ENCODE results near the gene IDE. TPM values are rescaled to one million over a fixed set of nuclear protein-coding genes. Genes with fewer than 3 reads are reported as not detected.

Gene IDE
- total and polyA plus RNA-seq, 9 of the 15 experiments (the other 6 are each of a cell fraction or from before 2014, with no cell fraction given), result 10.2 to 50.6 (median 33.2) TPM

DNA sequence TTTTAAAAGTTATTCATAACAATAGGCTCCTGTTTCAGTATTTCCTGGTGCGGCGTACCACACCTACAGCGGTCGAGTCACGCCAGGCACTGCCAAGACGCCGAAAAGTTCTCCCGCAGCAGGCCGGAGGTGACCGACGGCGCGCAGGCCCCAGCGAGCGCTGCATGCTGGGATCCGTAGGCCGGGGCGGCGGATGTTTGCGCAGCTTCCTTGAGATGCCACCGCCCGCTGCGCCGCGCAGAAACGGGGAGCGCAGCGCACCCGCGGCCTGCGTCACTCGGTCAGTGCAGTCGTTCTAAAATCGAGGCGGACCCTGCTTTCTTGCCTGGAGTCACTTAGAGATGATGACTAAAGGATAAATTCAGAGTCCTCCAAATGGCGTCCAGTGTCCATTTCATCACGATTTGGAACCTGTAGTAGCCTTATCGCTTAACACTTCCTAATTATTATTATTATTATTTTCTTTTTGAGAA, 17.7 kb upstream of the IDE start (continued):
- TF ChIP-seq ZBTB17 (CRISPR knock-in tag; IDR thresholded peaks at IDR 0.05) (no peak), CREB1 (IDR thresholded peaks at IDR 0.05) (peak; percentile 76), CREB1 (CRISPR knock-in tag; IDR thresholded peaks at IDR 0.05) (peak; percentile 61; the same call in 1 of the 2 replicates), SRSF9 (IDR thresholded peaks at IDR 0.05; ENCODE audit: borderline replicate concordance, low read depth, low read length) (no peak), POLR2B (IDR thresholded peaks at IDR 0.05; ENCODE audit: low read depth, partially characterized antibody) (peak; percentile 49), CBX2 (IDR thresholded peaks at IDR 0.05; ENCODE audit: insufficient read depth, low read length, poor library complexity, severe bottlenecking) (no peak), GABPA (tag; conservative IDR thresholded peaks at IDR 0.05; ENCODE audit: low read depth) (peak; percentile 86), GATAD2B (IDR thresholded peaks at IDR 0.05; ENCODE audit: borderline replicate concordance) (0 out of 2 replicates have a peak, but pooled peaks have one; percentile 36), ZNF143 (CRISPR knock-in tag; IDR thresholded peaks at IDR 0.05) (peak; percentile 79), STAT5A (IDR thresholded peaks at IDR 0.05; ENCODE audit: borderline replicate concordance, low read length) (no peak), SETDB1 (IDR thresholded peaks at IDR 0.05; ENCODE audit: low read length) (no peak), MAFK (IDR thresholded peaks at IDR 0.05; ENCODE audit: low read length) (no peak), DACH1 (IDR thresholded peaks at IDR 0.05; ENCODE audit: partially characterized antibody) (no peak), MYNN (IDR thresholded peaks at IDR 0.05) (no peak), MYNN (CRISPR knock-in tag; IDR thresholded peaks at IDR 0.05) (no peak), ILK (tag; IDR thresholded peaks at IDR 0.05; ENCODE audit: borderline replicate concordance, low read depth) (no peak), HCFC1 (IDR thresholded peaks at IDR 0.05; ENCODE audit: low read depth, low read length) (peak; percentile 80), C11orf30 (IDR thresholded peaks at IDR 0.05; ENCODE audit: low read depth) (peak; percentile 26; the same call in 1 of the 2 replicates), ZBTB1 (CRISPR knock-in tag; IDR thresholded peaks at IDR 0.05; ENCODE audit: borderline replicate concordance, low read depth) (no peak), PTTG1 (tag; IDR thresholded peaks at IDR 0.05; ENCODE audit: low read depth) (no peak), ZC3H11A (IDR thresholded peaks at IDR 0.05; ENCODE audit: low read depth, low read length) (no peak), TAF9B (IDR thresholded peaks at IDR 0.05; ENCODE audit: partially characterized antibody) (peak; percentile 49), SMAD1 (IDR thresholded peaks at IDR 0.05; ENCODE audit: low read depth, low read length, partially characterized antibody) (peak; percentile 21)
- TF ChIP-seq, protein P1, sequence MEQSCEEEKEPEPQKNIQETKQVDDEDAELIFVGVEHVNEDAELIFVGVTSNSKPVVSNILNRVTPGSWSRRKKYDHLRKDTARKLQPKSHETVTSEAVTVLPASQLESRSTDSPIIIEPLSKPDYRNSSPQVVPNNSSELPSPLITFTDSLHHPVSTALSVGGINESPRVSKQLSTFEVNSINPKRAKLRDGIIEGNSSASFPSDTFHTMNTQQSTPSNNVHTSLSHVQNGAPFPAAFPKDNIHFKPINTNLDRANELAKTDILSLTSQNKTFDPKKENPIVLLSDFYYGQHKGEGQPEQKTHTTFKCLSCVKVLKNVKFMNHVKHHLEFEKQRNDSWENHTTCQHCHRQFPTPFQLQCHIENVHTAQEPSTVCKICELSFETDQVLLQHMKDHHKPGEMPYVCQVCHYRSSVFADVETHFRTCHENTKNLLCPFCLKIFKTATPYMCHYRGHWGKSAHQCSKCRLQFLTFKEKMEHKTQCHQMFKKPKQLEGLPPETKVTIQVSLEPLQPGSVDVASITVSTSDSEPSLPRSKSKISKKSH (CRISPR knock-in tag; IDR thresholded peaks at IDR 0.05), result no peak
- TF ChIP-seq, protein P2, sequence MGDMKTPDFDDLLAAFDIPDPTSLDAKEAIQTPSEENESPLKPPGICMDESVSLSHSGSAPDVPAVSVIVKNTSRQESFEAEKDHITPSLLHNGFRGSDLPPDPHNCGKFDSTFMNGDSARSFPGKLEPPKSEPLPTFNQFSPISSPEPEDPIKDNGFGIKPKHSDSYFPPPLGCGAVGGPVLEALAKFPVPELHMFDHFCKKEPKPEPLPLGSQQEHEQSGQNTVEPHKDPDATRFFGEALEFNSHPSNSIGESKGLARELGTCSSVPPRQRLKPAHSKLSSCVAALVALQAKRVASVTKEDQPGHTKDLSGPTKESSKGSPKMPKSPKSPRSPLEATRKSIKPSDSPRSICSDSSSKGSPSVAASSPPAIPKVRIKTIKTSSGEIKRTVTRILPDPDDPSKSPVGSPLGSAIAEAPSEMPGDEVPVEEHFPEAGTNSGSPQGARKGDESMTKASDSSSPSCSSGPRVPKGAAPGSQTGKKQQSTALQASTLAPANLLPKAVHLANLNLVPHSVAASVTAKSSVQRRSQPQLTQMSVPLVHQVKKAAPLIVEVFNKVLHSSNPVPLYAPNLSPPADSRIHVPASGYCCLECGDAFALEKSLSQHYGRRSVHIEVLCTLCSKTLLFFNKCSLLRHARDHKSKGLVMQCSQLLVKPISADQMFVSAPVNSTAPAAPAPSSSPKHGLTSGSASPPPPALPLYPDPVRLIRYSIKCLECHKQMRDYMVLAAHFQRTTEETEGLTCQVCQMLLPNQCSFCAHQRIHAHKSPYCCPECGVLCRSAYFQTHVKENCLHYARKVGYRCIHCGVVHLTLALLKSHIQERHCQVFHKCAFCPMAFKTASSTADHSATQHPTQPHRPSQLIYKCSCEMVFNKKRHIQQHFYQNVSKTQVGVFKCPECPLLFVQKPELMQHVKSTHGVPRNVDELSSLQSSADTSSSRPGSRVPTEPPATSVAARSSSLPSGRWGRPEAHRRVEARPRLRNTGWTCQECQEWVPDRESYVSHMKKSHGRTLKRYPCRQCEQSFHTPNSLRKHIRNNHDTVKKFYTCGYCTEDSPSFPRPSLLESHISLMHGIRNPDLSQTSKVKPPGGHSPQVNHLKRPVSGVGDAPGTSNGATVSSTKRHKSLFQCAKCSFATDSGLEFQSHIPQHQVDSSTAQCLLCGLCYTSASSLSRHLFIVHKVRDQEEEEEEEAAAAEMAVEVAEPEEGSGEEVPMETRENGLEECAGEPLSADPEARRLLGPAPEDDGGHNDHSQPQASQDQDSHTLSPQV (IDR thresholded peaks at IDR 0.05), result peak; percentile 72

All from K562 (cell line).